Suppressor macrophage (primary cell): ENCODE data around the gene PAK4.
"Not testable (repeated sequence)": the region's sequence is repeated elsewhere in the genome, so short reads cannot be mapped to it uniquely, and the experiment has no call there.

ENCODE experiments used
- DNase-seq, 4 experiments: peaks; one replicate each; pipeline ENCODE4 v3.0.0-alpha.2; 2020 to 2022

The PAK4 gene

DNA sequence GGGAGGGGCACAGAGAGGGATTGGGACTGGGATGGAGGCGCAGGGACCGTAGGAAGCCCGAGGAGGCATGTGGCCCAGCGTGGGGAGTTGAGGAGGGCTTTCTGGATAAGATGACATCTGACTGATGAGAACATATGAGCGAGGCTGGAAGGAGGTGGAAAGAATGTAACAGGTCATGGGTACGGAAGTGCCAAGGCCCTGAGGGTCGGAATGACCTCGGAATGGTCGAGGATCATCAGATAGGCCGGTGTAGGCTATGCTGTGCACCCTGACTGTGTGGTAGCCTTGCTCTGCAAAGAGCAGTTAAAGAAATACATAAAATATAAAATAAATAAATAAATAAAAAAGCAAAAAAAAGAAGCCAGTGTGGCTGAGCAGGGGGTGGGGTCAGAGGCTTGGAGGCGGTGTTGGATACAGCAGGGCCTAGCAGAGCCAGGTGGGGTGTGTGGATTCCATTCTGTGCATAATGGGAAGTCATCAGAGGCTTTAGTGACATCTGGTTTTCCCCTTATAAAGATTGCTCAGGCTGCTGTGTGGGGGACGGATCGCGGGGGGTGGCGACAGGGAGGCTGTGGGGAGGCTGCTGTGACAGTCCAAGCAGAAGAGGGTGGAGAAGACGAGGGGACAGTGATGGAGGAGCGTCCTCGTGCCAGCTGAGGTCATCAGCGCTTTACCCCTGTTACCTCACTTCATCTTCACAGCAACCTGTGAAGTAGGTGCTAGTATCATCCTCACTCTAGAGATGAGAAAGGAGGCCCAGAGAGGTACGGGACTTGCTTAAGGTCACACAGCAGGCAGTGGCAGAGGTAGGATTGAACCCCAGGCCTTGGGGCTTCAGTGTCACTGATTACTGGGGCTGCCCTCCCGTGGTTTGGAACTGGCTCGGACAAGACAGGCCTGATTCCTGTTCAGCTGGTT, 5.0 kb downstream of the PAK4 start:
- DNase-seq: no peak

GRCh38 chr19:39131255-39131755, 5.7 kb downstream of the PAK4 start:
- no peak for DNase-seq

- no peak for DNase-seq
These were observed 6.9 kb downstream of the PAK4 start for GRCh38 chr19:39132344-39132969.

DNA sequence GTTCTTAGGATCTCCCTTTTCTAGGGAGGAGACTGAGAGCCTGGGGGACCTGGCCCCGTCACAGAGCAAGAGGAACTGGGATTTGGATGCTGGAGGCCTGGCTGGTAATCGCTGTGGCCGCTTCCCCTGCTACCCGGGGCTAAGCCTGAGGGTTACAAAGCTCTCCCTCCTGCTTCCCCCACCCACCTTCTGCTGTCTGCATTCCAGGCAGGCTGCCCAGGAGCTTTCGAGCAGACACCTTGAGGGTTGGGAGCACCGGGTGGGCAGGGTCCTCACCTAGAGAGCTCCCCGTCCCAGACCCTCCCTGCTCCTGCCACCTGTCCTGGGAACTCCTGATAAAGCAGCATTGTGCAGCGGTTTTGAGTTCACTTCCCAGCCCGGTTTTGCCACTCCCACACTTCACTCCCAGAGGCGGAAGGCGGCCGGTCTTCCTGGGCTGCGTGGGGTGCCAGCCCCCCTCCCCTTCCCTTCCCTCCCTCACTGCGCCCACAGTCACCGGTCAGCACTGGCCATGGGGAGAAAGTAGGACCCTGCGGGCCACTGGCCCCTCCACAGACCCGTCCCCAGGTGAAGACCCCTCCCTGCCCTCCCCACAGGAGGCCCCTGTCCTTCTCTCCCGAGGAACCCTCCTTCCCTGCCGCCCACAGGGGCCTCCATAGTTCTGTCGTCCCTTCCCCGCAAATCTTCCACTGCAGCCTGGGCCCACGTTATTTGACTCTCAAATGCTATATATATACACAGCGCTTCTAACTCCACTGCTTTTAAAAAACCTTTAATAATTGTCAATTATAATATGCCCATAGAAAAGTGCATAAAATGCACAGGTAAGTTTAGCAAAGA, 8.1 kb downstream of the PAK4 start:
- DNase-seq: peak; percentile 30 to 60 (median 46)

DNA sequence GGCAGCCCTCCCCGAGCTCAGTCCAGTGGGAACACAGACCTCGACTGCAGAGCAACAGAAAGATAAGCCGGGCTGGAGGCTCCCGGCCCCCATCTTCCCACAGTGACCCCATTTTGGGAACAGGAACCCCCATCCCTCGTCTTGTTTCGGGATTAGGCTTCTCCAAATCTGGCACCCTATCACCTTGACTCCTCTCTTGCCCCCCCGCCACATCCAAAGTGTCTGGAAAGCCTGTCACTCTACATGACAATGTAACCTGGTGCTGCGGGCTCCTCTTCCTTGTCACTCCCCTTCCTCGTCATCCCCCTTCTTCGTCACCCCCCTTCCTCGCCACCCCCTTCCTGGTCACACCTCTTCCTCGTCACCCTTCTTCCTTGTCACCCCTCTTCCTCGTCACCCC, 10.1 kb downstream of the PAK4 start:
- DNase-seq: no peak

GRCh38 chr19:39136225-39136940, 10.8 kb downstream of the PAK4 start:
- no peak for DNase-seq

DNA sequence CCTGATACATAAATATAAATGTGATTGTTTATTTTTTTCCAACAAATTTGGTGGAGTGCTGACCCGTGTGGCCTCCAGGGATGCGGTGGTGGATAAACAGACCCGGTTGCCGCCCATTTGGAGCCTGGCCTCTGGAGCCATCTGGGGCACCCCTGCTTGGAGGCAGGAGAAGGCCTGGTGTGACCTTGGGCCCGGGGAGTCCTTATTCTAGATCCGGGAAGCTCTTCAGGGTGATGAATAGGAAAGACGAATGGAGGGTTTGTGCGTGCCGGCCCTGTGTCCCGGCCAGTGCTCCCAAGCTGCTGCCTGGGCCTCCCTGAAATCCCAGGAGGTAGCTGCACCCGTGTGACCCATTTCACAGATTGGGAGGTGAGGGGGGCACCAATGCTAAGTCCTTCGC, 11.5 kb downstream of the PAK4 start:
- DNase-seq: no peak

- no peak for DNase-seq
These were observed 12.9 kb downstream of the PAK4 start for GRCh38 chr19:39138221-39139211.

GRCh38 chr19:39139305-39139874, 13.8 kb downstream of the PAK4 start:
- no peak for DNase-seq

DNA sequence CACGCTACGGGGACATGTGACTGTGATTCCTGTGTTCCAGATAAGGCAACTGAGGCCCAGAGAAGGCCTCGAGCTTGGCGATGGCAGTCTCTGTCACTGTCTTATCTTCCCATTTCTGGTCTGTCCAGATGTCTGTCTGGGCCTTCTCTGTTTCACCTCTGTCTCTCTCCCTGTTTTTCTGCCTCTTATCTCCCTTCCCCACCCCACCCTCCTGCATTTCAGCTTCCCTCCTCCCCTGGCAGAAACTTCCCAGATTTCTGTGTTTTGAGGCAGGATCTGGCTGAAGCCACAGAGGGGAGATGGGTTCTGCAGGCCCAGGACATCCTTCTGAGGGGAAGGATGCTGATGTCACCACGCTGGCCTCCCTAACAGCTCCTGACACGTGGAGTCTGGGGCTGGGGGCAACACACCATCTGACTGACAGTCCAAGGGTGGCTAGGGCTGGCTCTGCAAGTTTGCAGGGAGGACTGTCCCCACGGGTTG, 14.4 kb downstream of the PAK4 start:
- DNase-seq: no peak

- no peak for DNase-seq
These were observed 15.0 kb downstream of the PAK4 start for GRCh38 chr19:39140594-39140993.

DNA sequence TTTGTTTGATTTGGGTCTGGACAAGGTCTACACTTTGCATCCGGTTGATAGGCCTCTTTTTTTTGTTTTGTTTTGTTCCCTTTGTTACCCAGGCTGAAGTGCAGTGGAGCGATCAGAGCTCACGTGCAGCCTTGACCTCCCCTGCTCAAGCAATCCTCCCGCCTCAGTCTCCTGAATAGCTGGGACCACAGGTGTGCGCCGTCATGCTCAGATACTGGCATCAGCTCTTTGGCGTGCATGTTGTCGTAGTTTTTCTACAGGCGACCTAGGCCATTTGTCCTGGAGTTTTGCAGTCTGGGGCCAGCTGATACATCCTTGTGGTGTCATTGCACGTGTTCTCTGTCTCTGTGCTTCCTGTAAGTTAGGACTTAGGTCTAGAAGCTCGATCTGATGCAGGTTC, 16.3 kb downstream of the PAK4 start:
- DNase-seq: no peak

DNA sequence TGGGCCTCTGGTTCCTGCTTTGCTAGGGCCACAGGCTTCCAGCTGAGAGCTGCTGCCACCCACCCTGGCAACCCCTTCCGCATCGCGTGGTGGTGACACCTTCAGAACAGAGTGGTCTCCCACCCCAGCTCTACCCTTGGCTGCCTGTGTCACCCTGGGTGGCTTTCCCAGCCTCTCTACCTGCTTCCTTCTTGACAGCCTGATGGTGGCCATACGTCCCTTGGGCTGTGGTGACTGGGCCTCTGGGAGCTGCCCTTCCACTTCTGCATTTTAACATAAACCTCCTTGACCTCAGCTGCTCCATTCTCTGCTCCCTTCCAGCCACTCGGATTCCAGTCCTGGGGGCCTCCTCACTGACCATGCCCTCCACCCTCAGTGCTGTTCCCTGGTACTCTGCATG, 17.0 kb downstream of the PAK4 start:
- peak; percentile 48 to 65 (median 62) for DNase-seq

GRCh38 chr19:39143757-39144289, 18.2 kb downstream of the PAK4 start:
- DNase-seq: not testable (repeated sequence)

DNA sequence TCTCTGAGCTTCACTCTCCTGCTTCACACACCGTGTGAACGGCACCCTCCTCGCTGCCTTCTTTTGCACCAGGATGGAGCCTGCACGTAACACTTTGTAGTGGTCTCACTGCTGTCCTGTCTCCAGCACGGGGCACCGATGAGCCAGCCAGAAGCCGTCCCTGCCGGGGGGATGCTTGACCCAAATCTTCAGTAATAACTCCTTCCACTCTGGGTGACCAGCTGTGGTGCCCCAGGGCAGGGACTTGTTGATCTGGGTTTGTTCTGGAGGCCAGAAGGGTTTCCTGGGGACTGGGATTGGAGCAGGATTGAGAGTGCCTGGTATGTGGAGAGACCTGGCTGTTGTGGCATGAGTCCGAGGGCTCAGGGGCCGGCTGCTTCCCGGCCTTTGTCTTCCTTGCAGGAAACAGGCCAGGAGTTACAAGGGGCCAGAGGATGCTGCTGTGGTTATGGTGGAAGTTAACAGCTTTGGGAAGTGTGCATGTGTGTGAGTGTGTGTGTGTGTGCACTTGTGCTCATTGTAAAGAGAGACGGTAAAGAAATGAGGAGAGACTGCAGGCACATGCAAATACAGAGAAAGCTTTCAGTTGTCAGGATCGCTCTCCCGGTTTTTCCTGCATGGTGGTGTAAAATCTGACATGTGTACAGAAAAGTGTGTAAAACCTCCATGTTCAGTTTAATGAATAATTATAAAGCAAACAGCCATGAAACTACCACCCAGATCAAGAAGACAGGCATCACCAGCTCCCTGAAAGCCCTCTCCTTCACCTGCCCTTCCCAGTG, 18.9 kb downstream of the PAK4 start:
- peak in 2 of 4 experiments; percentile 17 to 19 for DNase-seq

GRCh38 chr19:39145180-39145953, 19.8 kb downstream of the PAK4 start:
- DNase-seq: peak in 2 of 4 experiments; percentile 19 to 29

DNA sequence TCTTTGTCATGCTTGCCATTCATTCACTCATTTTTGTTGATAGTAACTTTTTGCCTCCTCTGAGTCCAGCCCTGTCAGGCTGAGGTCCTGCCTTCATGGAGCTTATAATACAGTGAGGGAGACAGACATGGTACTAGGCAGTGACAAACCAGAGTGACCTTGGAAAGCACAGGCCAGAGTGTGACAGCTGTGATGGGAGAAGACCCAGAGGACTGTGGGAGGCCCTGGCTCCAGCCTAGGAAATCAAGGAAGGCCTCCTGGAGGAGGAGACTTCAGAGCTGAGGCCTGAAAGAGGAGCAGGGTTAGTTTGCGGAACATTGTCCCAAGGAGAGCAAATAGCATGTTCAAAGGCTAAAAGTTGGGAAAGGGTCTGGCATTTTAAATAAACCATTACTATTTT, 20.5 kb downstream of the PAK4 start:
- no peak for DNase-seq

DNA sequence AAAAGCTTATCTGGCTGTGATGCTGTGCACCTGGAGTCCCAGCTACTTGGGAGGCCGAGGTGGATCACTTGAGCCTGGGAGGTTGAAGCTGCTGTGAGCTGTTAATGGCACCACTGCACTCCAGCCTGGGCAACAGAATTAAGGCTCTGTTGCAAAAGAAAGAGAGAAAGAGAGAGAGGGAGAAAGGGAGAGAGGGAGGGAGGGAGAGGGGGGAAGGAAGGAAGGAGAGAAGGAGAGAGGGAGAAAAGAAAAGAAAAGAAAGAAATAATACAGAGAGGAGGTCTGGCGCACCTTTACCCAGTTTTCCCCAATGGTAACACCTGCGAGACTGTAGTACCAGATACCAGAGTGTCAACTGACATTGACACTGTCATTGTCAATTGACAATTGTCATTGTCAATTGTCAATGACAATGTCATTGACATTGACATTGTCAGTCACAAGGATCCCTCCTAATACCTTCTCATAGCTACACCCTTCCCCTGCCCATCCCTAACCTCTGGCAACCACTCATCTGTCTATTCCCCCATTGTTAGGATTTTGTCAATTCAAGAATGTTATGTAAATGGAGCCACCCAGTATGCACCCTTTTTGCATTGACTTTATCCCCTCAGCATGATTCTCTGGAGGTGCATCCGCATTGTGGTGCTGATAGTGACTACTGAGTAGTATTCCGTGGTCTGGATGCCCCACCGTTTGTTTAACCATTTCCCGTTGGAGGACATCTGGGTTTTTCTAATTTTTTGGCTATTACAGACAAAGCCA, 21.3 kb downstream of the PAK4 start:
- DNase-seq: no peak
